Fibroblast of lung (primary cell): ENCODE data around the gene SCO2.

Experiments used
- EZH2 ChIP-seq: IDR thresholded peaks from 2 replicates; pipeline ENCODE4 v1.5.1; 2012; ENCODE audit warnings: low read length, control low read depth, mild to moderate bottlenecking; ENCODE audit errors: missing control alignments
- TF ChIP-seq, protein P1 (sequence below), 2 donors: IDR thresholded peaks in 1 of 2; conservative IDR thresholded peaks in 1 of 2; 1 replicate in 1 of 2; 2 replicates in 1 of 2; pipeline ENCODE4 v1.5.1; 2011 to 2012; ENCODE audit warnings: low read length in 2 of 2, control low read depth in 1 of 2, inconsistent platforms in 1 of 2, low read depth in 1 of 2, mild to moderate bottlenecking in 1 of 2

DNA sequence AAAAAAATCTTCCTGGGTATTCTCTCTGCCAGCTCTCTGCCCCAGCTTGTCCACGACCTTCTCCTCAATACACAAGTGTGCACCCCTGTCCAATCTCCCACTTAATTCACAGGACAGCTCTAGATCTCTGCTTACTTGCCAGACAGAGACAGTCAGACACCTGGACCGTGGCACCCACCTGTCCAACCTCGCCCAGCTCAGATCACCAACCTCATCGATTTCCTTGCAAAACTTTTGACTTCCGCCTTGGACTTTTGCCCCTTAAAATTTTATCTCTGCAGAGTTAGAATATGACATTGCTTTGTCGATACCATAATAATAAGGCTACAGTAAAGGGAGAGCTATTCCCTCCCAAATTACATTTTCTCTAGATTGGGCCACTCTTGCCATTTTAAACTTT is 28.3 kb downstream of the SCO2 start:
- TF ChIP-seq, protein P1, sequence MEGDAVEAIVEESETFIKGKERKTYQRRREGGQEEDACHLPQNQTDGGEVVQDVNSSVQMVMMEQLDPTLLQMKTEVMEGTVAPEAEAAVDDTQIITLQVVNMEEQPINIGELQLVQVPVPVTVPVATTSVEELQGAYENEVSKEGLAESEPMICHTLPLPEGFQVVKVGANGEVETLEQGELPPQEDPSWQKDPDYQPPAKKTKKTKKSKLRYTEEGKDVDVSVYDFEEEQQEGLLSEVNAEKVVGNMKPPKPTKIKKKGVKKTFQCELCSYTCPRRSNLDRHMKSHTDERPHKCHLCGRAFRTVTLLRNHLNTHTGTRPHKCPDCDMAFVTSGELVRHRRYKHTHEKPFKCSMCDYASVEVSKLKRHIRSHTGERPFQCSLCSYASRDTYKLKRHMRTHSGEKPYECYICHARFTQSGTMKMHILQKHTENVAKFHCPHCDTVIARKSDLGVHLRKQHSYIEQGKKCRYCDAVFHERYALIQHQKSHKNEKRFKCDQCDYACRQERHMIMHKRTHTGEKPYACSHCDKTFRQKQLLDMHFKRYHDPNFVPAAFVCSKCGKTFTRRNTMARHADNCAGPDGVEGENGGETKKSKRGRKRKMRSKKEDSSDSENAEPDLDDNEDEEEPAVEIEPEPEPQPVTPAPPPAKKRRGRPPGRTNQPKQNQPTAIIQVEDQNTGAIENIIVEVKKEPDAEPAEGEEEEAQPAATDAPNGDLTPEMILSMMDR (conservative IDR thresholded peaks at IDR 0.05 in 1 of 2, IDR thresholded peaks at IDR 0.05 in 1 of 2; ENCODE audit: low read depth in 1 of 2, low read length in 2 of 2): no peak
- TF ChIP-seq EZH2: no peak
